B cell (primary cell): Measurements from ENCODE around the gene TERB2. TPM values are rescaled to one million over a fixed set of nuclear protein-coding genes. Genes with fewer than 3 reads are reported as not detected.

Experiments used
- ATAC-seq: fragments of 200-7000 bp; cut with Tn5 transposase; one replicate; pipeline ENCODE4 v1.10.0; 2021; ENCODE audit warnings: low read depth, mild to moderate bottlenecking, moderate number of reproducible peaks, moderate library complexity
- CTCF ChIA-PET: fragments of 350-600 bp; sonication (Branson Sonifier 250); formaldehyde crosslinking; loops from one replicate; lab custom pipeline; 2021; ENCODE audit warnings: antibody characterized with exemption, inconsistent platforms; lab: Charles Lee
- POLR2A ChIA-PET: fragments of 350-600 bp; sonication (Branson Sonifier 250); formaldehyde crosslinking; loops from one replicate; lab custom pipeline; 2021; ENCODE audit warnings: antibody characterized with exemption; lab: Charles Lee
- DNase-seq: peaks from one replicate; pipeline ENCODE4 v3.0.0; 2013
- H2AFZ ChIP-seq: 2 replicates; pipeline ENCODE4 v1.6.1; 2012; ENCODE audit warnings: mild to moderate bottlenecking, low read depth, low read length; ENCODE audit not compliant: insufficient read depth, poor library complexity, severe bottlenecking
- H3K27ac ChIP-seq, 2 donors: 1 replicate in 1 of 2; 2 replicates in 1 of 2; pipeline ENCODE4 v1.5.1; 2012 to 2013; ENCODE audit warnings: low read length in 2 of 2, mild to moderate bottlenecking in 2 of 2, moderate library complexity in 1 of 2
- H3K27me3 ChIP-seq, 4 experiments: fragments of 200-600 bp in 1 of 4; sonication (generic) in 1 of 4; replicated peaks in 1 of 4; 1 replicate in 2 of 4; 2 replicates in 2 of 4; pipeline versions ENCODE4 v1.6.1 to v1.7.0; 2013 to 2016; ENCODE audit warnings: low read length in 3 of 4, mild to moderate bottlenecking in 2 of 4, mixed read lengths in 1 of 4, moderate library complexity in 1 of 4; ENCODE audit not compliant: insufficient read depth in 4 of 4, control insufficient read depth in 3 of 4; ENCODE audit errors: control extremely low read depth in 1 of 4
- H3K36me3 ChIP-seq, 2 experiments: replicated peaks in 1 of 2; 1 replicate in 1 of 2; 2 replicates in 1 of 2; pipeline versions ENCODE4 v1.6.1 to v1.7.1; 2013; ENCODE audit warnings: low read length in 1 of 2; ENCODE audit not compliant: insufficient read depth in 2 of 2, control insufficient read depth in 1 of 2; ENCODE audit errors: control extremely low read depth in 1 of 2, extremely low read depth in 1 of 2
- H3K4me1 ChIP-seq, 2 donors: fragments of 200-600 bp in 1 of 2; sonication (generic) in 1 of 2; 1 replicate in 1 of 2; 2 replicates in 1 of 2; pipeline versions ENCODE4 v1.5.1 to v1.6.1; 2013 to 2017; ENCODE audit warnings: low read length in 2 of 2; ENCODE audit not compliant: control insufficient read depth in 2 of 2, insufficient read depth in 2 of 2
- H3K4me2 ChIP-seq: replicated peaks from 2 replicates; pipeline ENCODE3; 2012; ENCODE audit warnings: mild to moderate bottlenecking, low read depth, low read length; ENCODE audit not compliant: poor library complexity, severe bottlenecking
- H3K4me3 ChIP-seq, 5 experiments: fragments of 200-600 bp in 1 of 5; sonication (generic) in 1 of 5; 1 replicate in 3 of 5; 2 replicates in 2 of 5; pipeline versions ENCODE4 v1.5.1 to v1.7.0; 2011 to 2016; ENCODE audit warnings: low read length in 4 of 5, mild to moderate bottlenecking in 4 of 5, low read depth in 2 of 5, control low read depth in 1 of 5, moderate library complexity in 1 of 5; ENCODE audit not compliant: insufficient read depth in 1 of 5; ENCODE audit errors: control extremely low read depth in 1 of 5, extremely low read depth in 1 of 5
- H3K79me2 ChIP-seq: fragments of 200-600 bp; sonication (generic); one replicate; pipeline ENCODE4 v1.6.0; 2016; ENCODE audit warnings: low read length; ENCODE audit not compliant: control insufficient read depth, insufficient read depth
- H3K9ac ChIP-seq: fragments of 200-600 bp; sonication (generic); 2 replicates; pipeline ENCODE4 v1.6.1; 2017; ENCODE audit warnings: mild to moderate bottlenecking, low read length, moderate library complexity
- H3K9me3 ChIP-seq, 3 donors: one replicate each; pipeline versions ENCODE4 v1.6.1 to v1.7.1; 2013; ENCODE audit warnings: low read length in 2 of 3; ENCODE audit not compliant: control insufficient read depth in 2 of 3, insufficient read depth in 1 of 3; ENCODE audit errors: control extremely low read depth in 1 of 3
- H4K20me1 ChIP-seq: 2 replicates; pipeline ENCODE4 v1.6.0; 2012; ENCODE audit warnings: mild to moderate bottlenecking, low read length; ENCODE audit not compliant: insufficient read depth, control insufficient read depth, poor library complexity, severe bottlenecking
- H3K27ac Mint-ChIP-seq: one replicate; pipeline ENCODE4 v1.8.0; 2021; ENCODE audit warnings: mixed read lengths
- H3K27me3 Mint-ChIP-seq: one replicate; pipeline ENCODE4 v1.8.0; 2021; ENCODE audit warnings: mixed read lengths
- H3K4me1 Mint-ChIP-seq: one replicate; pipeline ENCODE4 v1.8.0; 2021; ENCODE audit warnings: mixed read lengths
- H3K4me3 Mint-ChIP-seq: one replicate; pipeline ENCODE4 v1.8.0; 2021; ENCODE audit warnings: mixed read lengths
- H3K9me3 Mint-ChIP-seq: one replicate; pipeline ENCODE4 v1.8.0; 2022; ENCODE audit warnings: mixed read lengths; ENCODE audit not compliant: insufficient read depth
- CTCF ChIP-seq: fragments of 200-600 bp; IDR thresholded peaks from one replicate; pipeline ENCODE4 v1.8.0; 2022; ENCODE audit warnings: antibody characterized with exemption, mild to moderate bottlenecking
- EZH2 ChIP-seq: IDR thresholded peaks from 2 replicates; pipeline ENCODE4 v1.6.1; 2012; ENCODE audit warnings: borderline replicate concordance, low read depth, mild to moderate bottlenecking, moderate library complexity, low read length; ENCODE audit not compliant: insufficient read depth, poor library complexity, severe bottlenecking
- WGBS: methylation state at CpG from one replicate; pipeline ENCODE4 v1.1.5; 2013; ENCODE audit warnings: missing lambda C conversion rate; ENCODE audit not compliant: insufficient coverage; 5-methylcytosine and 5-hydroxymethylcytosine counted together
- intact Hi-C: fragments of 100-400 bp; cut with micrococcal nuclease; formaldehyde crosslinking; loops from one replicate; pipeline ENCODE4 v1.10.0; 2022
- polyA plus RNA-seq: library from polyadenylated mRNA; depleted of rRNA; stranded (reverse); fragments of >200 nt; gene quantifications from 2 replicates; pipeline ENCODE4 v1.2.3, GENCODE V29; 2012
- total RNA-seq, 2 donors: library from RNA; stranded (reverse); fragments of 120-200 nt in 1 of 2; gene quantifications; 1 replicate in 1 of 2; 2 replicates in 1 of 2; pipeline versions ENCODE4 v1.2.3 to v1.2.4, GENCODE V29; 2013 to 2022

TERB2 gene
- total and polyA plus RNA-seq, 2 donors (not counting 1 experiment from before 2014, with no cell fraction given) = not detected

- H3K79me2 ChIP-seq = peaks cover 18% of the 10 kb centered on the region
- CTCF ChIA-PET = interaction anchor here (0.7 to 2.9 kb wide), 3 partner anchors 14 to 97 kb away, joined by 3 to 14 read pairs (median 6); no protein-coding TSS in a partner anchor
- no peaks in the 10 kb centered on the region for H3K27me3 ChIP-seq
- peaks cover 12 to 16% of the 10 kb centered on the region in 2 donors for H3K4me1 ChIP-seq
- Mint-ChIP-seq H3K4me3 (peak overlapping the region; percentile 60), H3K4me1 (peaks cover 28% of the 10 kb centered on the region), H3K9me3 (no peaks in the 10 kb centered on the region), H3K27ac (no peak overlapping the region), H3K27me3 (peaks cover 23% of the 10 kb centered on the region)
- ATAC-seq (no peak), DNase-seq (no peak)
- no peak for TF ChIP-seq EZH2
- no peak for TF ChIP-seq CTCF
- no peak overlapping the region for H3K4me2 ChIP-seq
- WGBS = 80% methylated on average over 6 of the region's 6 CpGs
- H3K9ac ChIP-seq = no peak overlapping the region
- H3K36me3 ChIP-seq = no peaks in the 10 kb centered on the region
- no peaks in the 10 kb centered on the region for H4K20me1 ChIP-seq
- H2AFZ ChIP-seq = no peak overlapping the region
- intact Hi-C loops = loop anchor here (5.0 to 10.0 kb wide), 2 partner anchors 166 to 383 kb away; partner anchors contain the start of gene SHF
- no peak overlapping the region for H3K27ac ChIP-seq
- POLR2A ChIA-PET = no interaction called here
- no peak overlapping the region for H3K4me3 ChIP-seq
- no peaks in the 10 kb centered on the region for H3K9me3 ChIP-seq
Observed at GRCh38 chr15:45021348-45021747, 64.9 kb downstream of the TERB2 start.

GRCh38 chr15:45022871-45023658, 66.6 kb downstream of the TERB2 start, which contains the start of gene SORD:
Gene SORD, plus strand, starts transcription at chr15:45023195. Its CDS starts 89 bp downstream, at chr15:45023284.
- POLR2A ChIA-PET = interaction anchor here (1.1 to 1.5 kb wide), 3 partner anchors 22 to 95 kb away, joined by 3 to 7 read pairs (median 5); no protein-coding TSS in a partner anchor
- intact Hi-C loops = loop anchor here (1.0 to 10.0 kb wide), 3 partner anchors 14 to 382 kb away; partner anchors contain the start of gene SHF
- H4K20me1 ChIP-seq = no peaks in the 10 kb centered on the region
- H3K36me3 ChIP-seq = no peaks in the 10 kb centered on the region
- peak within 1 kb of the TSS; percentile 100 for H2AFZ ChIP-seq
- CTCF ChIA-PET = interaction anchor here (0.9 to 2.9 kb wide), 6 partner anchors 12 to 435 kb away, joined by 3 to 21 read pairs (median 4); partner anchors contain the start of genes DUOX2 and DUOXA2
- peak within 1 kb of the TSS; percentile 78 for H3K27ac Mint-ChIP-seq
- DNase-seq (peak; percentile 89), ATAC-seq (peak; percentile 100)
- peak within 1 kb of the TSS; percentile 51 to 92 (median 90) for H3K4me3 ChIP-seq
- TF ChIP-seq EZH2 = no peak
- H3K4me3 Mint-ChIP-seq = peak within 1 kb of the TSS; percentile 92
- 2% methylated on average over 42 of the region's 48 CpGs for WGBS
- H3K9me3 ChIP-seq = no peaks in the 10 kb centered on the region
- peak within 1 kb of the TSS; percentile 100 for H3K4me2 ChIP-seq
- H3K27me3 Mint-ChIP-seq = peaks cover 18% of the 10 kb centered on the region
- H3K4me1 ChIP-seq = peaks cover 12 to 16% of the 10 kb centered on the region in 2 donors
- no peaks in the 10 kb centered on the region for H3K27me3 ChIP-seq
- peak within 1 kb of the TSS; percentile 91 for H3K9ac ChIP-seq
- no peaks in the 10 kb centered on the region for H3K9me3 Mint-ChIP-seq
- H3K27ac ChIP-seq = peak within 1 kb of the TSS; percentile 50 to 72
- peaks cover 28% of the 10 kb centered on the region for H3K4me1 Mint-ChIP-seq
- peaks cover 18% of the 10 kb centered on the region for H3K79me2 ChIP-seq
